GM12874 (cell line): Measurements from ENCODE around the gene SHOC2.

Experiments
- CTCF ChIP-seq: IDR thresholded peaks from 2 replicates; pipeline ENCODE4 v1.5.1; 2011; ENCODE audit warnings: low read depth, mild to moderate bottlenecking, control low read depth, low read length, moderate library complexity; ENCODE audit not compliant: insufficient read depth

Gene SHOC2

GRCh38 chr10:110887560-110887959 lies 31.8 kb upstream of the SHOC2 start:
- no peak for TF ChIP-seq CTCF

GRCh38 chr10:110892602-110893288 lies 26.7 kb upstream of the SHOC2 start:
- no peak for TF ChIP-seq CTCF

GRCh38 chr10:110893559-110894179 lies 25.7 kb upstream of the SHOC2 start:
- no peak for TF ChIP-seq CTCF

- TF ChIP-seq CTCF = no peak
Measured at GRCh38 chr10:110897184-110897583, 22.2 kb upstream of the SHOC2 start.

GRCh38 chr10:110898391-110898790 lies 21.0 kb upstream of the SHOC2 start:
- TF ChIP-seq CTCF = no peak

- no peak for TF ChIP-seq CTCF
Measured at GRCh38 chr10:110900983-110901382, 18.4 kb upstream of the SHOC2 start.

GRCh38 chr10:110901954-110902819 lies 17.2 kb upstream of the SHOC2 start:
- no peak for TF ChIP-seq CTCF
